Upper lobe of left lung (tissue), 6 donors: ENCODE measurements around the gene KCNF1. TPM values are rescaled to one million over a fixed set of nuclear protein-coding genes. Genes with fewer than 3 reads are reported as not detected.

Experiments
- ATAC-seq, 2 donors: fragments of 200-7000 bp; cut with Tn5 transposase; one replicate each; pipeline ENCODE4 v1.9.1; 2022; ENCODE audit warnings: mild to moderate bottlenecking in 2 of 2, moderate library complexity in 2 of 2; ENCODE audit not compliant: low FRiP score in 2 of 2
- DNase-seq, 2 donors: peaks; one replicate each; pipeline ENCODE4 v3.0.0-alpha.2; 2019 to 2020
- H3K27ac ChIP-seq, 4 donors: fragments of 200-600 bp; sonication (generic); one replicate each; pipeline ENCODE4 v1.5.1; 2016 to 2019
- H3K27me3 ChIP-seq, 4 donors: fragments of 200-600 bp; sonication (generic); one replicate each; pipeline ENCODE4 v1.5.1; 2017 to 2019
- H3K36me3 ChIP-seq, 4 donors: fragments of 200-600 bp; sonication (generic); one replicate each; pipeline ENCODE4 v1.5.1; 2016 to 2019
- H3K4me1 ChIP-seq, 4 donors: fragments of 200-600 bp; sonication (generic); one replicate each; pipeline ENCODE4 v1.5.1; 2018 to 2019
- H3K4me3 ChIP-seq, 4 donors: fragments of 200-600 bp; sonication (generic); one replicate each; pipeline ENCODE4 v1.5.1; 2017 to 2019; ENCODE audit warnings: mild to moderate bottlenecking in 2 of 4, moderate library complexity in 1 of 4
- H3K9me3 ChIP-seq, 4 donors: fragments of 200-600 bp; sonication (generic); one replicate each; pipeline ENCODE4 v1.5.1; 2018 to 2019
- EP300 ChIP-seq, 4 donors: sonication (generic); formaldehyde crosslinking; IDR thresholded peaks; one replicate each; pipeline ENCODE4 v1.5.1; 2017; ENCODE audit warnings: antibody characterized with exemption in 4 of 4, control low read depth in 2 of 4
- POLR2A ChIP-seq, 4 donors: fragments of 450-650 bp; IDR thresholded peaks; one replicate each; pipeline ENCODE4 v1.5.1; 2016 to 2017; ENCODE audit warnings: antibody characterized with exemption in 4 of 4, mild to moderate bottlenecking in 2 of 4
- POLR2AphosphoS5 ChIP-seq, 2 donors: sonication (generic); formaldehyde crosslinking; IDR thresholded peaks; one replicate each; pipeline ENCODE4 v1.5.1; 2017; ENCODE audit warnings: antibody characterized with exemption in 2 of 2
- WGBS, 2 donors: methylation state at CpG; one replicate each; pipeline ENCODE4 v1.1.5; 2017 to 2018; 5-methylcytosine and 5-hydroxymethylcytosine counted together
- small RNA-seq, 4 donors: library from RNA; depleted of rRNA; stranded (forward); fragments of <200 nt; gene quantifications; one replicate each; pipeline ENCODE3, GENCODE V24; 2016
- total RNA-seq, 6 donors: library from RNA; depleted of rRNA in 4 of 6; stranded (reverse); fragments of >200 nt in 4 of 6; gene quantifications; one replicate each; pipeline versions ENCODE4 v1.1.0 to v1.2.1, GENCODE V29; 2016 to 2021
- TF ChIP-seq, protein P1 (sequence below), 6 experiments: fragments of 450-650 bp in 4 of 6; fragments of 200-600 bp in 2 of 6; sonication (generic) in 2 of 6; IDR thresholded peaks; one replicate each; pipeline ENCODE4 v1.5.1; 2016 to 2019; ENCODE audit warnings: antibody characterized with exemption in 6 of 6
- donor health status: DM: no; HTN: no; CAD: no; lungs with moderate emphysema.
- donor health status: DM: no; HTN: yes; CAD: no; lungs with severe emphysema.

The KCNF1 gene
- total RNA-seq, 6 donors from 2014 or later = 0.15 to 1.1 TPM; not detected in 4

GRCh38 chr2:10963155-10963554 lies 51.4 kb downstream of the KCNF1 start:
- no peak overlapping the region for H3K27ac ChIP-seq
- ATAC-seq = no peak
- no peaks in the 10 kb centered on the region for H3K36me3 ChIP-seq
- TF ChIP-seq, protein P1, sequence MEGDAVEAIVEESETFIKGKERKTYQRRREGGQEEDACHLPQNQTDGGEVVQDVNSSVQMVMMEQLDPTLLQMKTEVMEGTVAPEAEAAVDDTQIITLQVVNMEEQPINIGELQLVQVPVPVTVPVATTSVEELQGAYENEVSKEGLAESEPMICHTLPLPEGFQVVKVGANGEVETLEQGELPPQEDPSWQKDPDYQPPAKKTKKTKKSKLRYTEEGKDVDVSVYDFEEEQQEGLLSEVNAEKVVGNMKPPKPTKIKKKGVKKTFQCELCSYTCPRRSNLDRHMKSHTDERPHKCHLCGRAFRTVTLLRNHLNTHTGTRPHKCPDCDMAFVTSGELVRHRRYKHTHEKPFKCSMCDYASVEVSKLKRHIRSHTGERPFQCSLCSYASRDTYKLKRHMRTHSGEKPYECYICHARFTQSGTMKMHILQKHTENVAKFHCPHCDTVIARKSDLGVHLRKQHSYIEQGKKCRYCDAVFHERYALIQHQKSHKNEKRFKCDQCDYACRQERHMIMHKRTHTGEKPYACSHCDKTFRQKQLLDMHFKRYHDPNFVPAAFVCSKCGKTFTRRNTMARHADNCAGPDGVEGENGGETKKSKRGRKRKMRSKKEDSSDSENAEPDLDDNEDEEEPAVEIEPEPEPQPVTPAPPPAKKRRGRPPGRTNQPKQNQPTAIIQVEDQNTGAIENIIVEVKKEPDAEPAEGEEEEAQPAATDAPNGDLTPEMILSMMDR (IDR thresholded peaks at IDR 0.05) = no peak
- TF ChIP-seq POLR2AphosphoS5 (IDR thresholded peaks at IDR 0.05) (no peak), POLR2A (IDR thresholded peaks at IDR 0.05) (no peak), EP300 (IDR thresholded peaks at IDR 0.05) (no peak)
- H3K4me1 ChIP-seq = peaks cover 0 to 5% (median 2%) of the 10 kb centered on the region in 4 donors
- DNase-seq = no peak
- 36 to 52% methylated on average over 8 of the region's 8 CpGs for WGBS, 2 donors
- no peak overlapping the region for H3K4me3 ChIP-seq
- H3K9me3 ChIP-seq = no peaks in the 10 kb centered on the region
- no peaks in the 10 kb centered on the region for H3K27me3 ChIP-seq

Small RNAs within 50 kb of the gene (small RNA-seq; reads per million reads assigned to genes)
- 0 reads per million in 4 donors for gene AC079587.1

Other genes with a start within 250 kb of the KCNF1 start
- gene NOL10, start 222.0 kb upstream of the KCNF1 start, total RNA-seq = 10 to 100 TPM; 12.7 to 25.2 (median 19.6) TPM
- 10 to 100 TPM in 2 of 6 donors, 1 to 10 TPM in 2, under 1 TPM in 2; 0.81 to 92.2 (median 2.4) TPM for gene ATP6V1C2, start 190.3 kb upstream of the KCNF1 start, total RNA-seq
- 100 to 1,000 TPM in 4 of 6 donors, 10 to 100 TPM in 2; 32.5 to 209 (median 122) TPM for gene PDIA6, start 99.1 kb upstream of the KCNF1 start, total RNA-seq
- gene SLC66A3, start 243.5 kb downstream of the KCNF1 start, total RNA-seq = 10 to 100 TPM; 24.2 to 54.6 (median 43.4) TPM